ENCODE results near the gene CCDC177.

CCDC177 gene

DNA sequence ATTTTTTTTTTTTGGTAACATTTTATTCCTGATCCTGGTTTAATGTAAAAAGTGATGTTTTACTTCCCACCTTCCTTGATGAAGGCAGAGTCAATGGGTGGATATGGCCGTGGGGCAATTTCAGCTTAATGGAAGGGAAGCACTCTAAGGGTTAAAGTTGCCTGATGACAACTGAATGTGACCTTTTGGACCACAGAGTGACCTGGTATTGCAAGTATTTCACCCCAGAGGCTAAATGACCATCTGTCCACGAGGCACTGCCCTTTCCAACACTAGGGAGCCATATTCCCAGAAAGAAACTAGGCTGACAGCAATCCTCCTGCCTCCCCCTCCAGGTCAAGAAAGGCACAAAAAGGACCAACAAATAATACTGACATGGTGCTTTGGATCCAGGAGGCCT is 4.8 kb downstream of the CCDC177 start:
- DNase-seq (ENCODE audit: low read depth in 2 of 2) = no peak

DNA sequence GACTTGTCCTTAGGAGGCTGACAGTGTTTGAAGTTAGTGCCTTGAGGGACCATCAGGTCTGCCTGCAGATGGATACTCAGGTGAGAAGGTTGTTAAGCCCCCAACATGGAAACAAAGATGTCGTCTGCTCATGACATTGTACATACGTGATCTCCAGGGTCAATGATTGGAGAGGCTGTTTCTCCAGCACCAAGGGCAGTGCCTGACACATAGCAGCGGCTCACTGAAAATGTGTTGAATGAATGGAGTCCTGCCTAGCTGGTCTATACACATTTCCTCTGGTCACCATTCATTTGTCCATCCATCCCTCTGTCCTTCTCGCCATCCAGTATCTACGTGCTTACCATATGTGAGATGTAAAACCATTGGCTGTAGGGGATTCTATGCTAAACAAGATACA is 7.1 kb downstream of the CCDC177 start:
- no peak for DNase-seq (ENCODE audit: low read depth in 2 of 2)

DNA sequence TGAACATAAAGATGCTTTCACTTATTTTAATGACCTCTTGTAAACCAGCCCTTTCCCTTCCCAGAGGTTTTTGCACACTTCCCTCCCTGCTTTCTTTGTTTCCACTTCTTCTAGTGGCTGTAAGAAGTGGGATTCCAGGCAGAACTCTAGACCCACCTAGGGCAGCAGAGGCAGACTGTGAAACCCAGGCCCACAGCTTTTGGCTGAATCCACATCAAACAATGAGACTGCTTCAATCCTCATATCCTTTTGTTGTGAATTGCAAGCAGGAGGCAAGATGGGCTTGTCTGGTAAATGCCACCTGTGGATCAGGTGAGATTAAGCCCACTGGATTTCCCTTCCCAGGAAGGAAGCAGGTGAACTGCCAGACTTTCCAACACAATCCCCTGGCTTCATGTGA is 12.8 kb downstream of the CCDC177 start:
- DNase-seq (ENCODE audit: low read depth in 2 of 2) = no peak

DNA sequence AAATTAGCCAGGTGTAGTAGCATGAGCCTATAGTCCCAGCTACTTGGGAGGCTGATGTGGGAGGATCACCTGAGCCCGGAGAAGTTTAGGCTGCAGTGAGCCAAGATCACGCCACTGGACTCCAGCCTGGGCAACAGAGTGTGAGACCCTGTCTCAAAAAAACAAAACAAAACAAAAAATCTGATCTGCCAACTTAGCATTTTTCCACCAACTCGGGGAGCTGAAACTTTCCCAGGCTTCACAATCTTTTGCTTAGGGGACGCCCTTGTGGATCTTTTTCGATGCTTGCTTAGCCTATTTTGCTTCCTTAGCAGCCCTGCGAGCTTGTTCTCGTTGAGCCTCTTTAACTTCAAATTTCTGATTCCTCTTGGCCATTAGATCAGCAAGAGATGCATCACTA is 13.8 kb downstream of the CCDC177 start:
- no peak for DNase-seq (ENCODE audit: low read depth in 2 of 2)

DNA sequence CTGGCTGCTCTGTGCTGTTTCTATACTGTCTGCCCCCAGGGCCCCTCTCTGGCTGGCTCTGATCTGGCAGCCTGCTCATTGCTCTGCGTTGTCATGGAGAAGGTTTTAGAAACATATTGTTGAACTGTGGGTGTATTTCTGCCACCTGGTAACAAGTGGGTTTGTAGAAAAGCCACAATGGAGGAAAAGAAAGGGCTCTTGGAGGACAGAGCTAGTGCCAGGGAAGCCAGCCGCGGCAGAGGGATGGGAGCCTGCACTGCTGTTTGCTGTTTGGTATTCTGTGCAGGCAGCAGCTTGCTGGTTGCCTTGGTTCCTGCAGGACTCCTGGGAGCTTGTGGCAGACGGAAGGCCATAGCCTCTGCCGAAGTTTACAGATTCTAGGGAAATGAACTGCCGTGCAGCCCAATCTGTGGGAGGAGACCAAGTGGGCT is 15.1 kb downstream of the CCDC177 start:
- DNase-seq (ENCODE audit: low read depth in 2 of 2) = no peak

DNA sequence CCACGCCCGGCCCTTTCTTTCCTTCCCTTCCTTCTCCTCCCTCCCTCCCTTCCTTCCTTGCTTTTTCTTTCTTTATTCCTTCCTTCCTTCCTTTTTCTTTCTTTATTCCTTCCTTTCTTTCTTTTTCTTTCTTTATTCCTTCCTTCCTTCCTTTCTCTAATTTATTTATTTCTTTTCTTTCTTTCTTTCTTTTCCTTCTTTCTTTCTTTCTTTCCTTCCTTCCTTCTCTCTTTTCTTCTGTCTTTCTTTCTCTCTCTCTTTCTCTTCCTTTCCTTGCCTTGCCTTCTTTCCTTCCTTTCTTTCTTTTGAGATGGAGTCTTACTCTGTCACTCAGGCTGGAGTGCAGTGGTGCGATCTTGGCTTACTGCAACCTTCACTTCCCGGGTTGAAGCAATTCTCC is 15.9 kb downstream of the CCDC177 start:
- no peak for DNase-seq (ENCODE audit: low read depth in 2 of 2)

DNA sequence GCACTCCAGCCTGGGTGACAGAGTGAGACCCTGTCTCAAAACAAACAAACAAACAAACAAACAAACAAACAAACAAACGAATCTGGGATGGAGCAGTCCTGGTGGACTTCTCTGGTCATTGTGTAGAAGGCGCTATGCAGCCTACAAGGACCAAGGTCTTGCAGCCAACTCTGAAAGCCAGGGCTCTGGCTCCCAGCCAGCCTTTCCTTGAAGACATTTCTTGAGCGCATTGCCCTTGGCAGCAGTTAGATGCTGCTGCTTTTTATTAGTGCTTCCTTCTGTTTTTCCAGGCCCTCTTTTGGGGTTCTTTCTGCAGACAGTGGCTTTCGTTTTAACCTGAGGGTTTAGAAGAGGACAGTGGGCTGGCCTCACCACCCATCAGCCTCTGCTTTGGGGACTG is 20.2 kb downstream of the CCDC177 start:
- DNase-seq (ENCODE audit: low read depth in 2 of 2) = no peak

DNA sequence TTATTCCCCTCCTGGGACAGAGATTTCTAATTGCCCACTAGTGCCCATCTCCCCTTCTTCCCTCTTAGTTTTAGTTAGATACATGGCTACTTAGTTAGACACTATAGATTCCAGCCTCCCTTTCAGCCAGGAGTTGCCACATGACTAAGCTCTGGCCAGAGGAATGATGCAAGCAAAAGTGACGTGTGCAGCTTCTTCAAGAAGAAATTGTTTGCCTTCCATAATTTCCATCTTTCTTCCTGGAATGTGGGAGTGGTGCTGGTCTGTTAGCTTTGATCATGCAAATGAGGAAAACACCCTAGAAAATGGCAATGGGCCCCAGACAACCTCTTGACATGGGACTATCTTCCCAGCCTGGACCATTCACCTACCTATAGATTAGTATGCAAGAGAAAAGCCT is 21.4 kb downstream of the CCDC177 start:
- no peak for DNase-seq (ENCODE audit: low read depth in 2 of 2)

DNA sequence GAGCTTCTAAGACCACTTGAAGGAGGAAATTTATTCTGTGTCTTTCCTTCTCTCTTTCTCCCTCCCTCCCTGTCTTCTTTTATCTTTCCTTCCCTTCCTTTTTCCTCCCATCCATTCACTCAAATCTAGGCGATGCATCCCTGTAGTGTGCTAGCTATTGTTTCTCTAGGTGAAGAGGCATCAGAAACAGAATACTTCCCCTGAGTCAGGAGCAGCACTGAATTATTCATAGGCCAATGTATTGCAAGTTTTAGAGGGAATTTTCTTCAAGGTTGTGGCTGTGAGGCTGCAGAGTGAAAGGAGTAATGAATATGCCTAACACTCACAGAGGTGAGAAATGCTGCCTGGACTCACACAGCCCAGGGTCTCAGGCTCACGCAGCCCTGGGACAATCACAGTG is 23.2 kb downstream of the CCDC177 start:
- DNase-seq (ENCODE audit: low read depth in 2 of 2) = no peak

DNA sequence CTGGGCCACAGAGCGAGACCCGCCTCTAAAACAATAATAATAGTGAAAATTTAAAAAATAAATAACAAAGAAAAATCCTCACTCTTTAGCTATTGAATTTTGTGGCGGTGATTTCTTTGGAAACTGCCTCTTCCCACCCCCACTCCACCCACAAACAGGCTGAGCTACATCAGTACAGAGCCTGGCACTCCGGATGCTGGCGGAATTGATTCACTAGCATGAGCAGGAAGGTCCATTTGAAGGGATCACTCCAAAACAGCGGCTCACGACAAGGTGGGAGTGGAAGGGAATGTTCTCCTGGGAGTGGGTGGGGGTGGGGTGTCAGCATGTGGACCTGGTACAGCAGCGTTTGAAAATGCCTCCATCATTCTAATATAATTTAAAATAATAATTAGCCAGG is 26.1 kb downstream of the CCDC177 start:
- DNase-seq (ENCODE audit: low read depth in 2 of 2) = no peak

DNA sequence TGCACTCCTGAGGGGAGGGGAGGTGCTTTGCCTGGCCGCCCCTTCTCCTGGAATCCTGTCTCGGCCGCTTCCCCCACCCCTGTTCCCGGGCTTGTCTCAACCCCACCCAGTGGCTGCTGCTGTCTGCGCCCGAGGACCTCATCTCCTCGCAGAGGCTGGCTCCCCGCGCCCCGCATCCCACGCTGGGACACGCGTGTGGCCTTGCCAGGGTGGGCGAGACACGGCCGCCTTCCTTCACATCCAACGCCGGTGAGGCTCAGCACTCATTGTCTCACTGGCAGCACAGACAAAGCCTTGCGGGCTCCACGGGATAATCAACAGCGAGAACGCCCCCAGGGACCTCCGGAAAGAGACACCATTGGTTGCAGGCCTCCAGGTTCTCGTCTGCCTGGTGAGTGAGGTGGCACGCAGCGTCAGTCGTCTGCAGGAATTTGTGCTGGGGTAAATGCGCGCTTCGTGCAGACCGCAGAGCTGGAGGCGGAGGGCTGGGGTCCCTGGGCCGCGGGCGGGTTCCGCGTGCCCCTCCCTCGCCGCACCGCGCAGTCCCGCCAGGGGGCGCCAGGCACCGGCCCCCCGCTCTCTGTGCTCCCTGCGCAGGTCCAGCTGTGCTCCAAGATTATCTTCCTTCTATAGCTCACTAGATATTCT is 26.8 kb downstream of the CCDC177 start:
- DNase-seq (ENCODE audit: low read depth in 2 of 2) = no peak

DNA sequence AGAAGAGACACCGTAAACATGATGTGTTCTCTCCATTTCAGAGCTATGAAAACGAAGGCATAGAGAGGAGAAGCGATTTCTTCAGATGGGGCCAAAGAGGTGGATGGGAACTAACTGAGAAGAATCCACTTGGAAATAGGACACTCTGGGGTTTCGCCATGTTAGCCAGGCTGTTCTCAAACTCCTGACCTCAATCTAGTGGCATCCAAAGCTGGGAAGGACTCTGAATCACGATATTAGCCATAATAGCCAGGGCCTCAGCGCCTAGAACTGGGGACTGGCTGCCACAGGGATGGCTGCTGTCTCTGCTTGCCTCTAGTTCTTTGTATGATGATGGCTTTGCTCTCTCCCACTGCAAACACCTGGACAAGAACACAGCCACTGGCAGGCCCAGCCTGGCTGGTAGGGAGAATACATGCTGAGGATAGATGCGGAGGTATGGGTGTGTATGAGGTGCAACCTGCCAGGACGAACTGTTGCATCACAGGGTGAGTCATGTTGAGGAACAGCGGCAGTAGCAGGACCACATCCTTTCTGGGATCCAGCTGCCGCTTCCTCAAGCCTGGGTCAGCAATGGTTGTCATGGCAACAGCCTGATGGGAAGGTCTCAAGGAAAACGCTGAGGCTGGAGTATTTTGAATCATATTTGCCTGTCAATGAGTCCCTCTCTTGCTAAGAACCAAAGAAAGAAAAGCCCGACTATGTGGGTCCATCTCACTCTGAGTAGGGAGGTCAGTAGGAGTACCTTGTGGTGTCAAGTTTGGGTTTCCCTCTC is 31.1 kb downstream of the CCDC177 start:
- DNase-seq (ENCODE audit: low read depth in 2 of 2) = peak in 1 of 2 donors; percentile 4

DNA sequence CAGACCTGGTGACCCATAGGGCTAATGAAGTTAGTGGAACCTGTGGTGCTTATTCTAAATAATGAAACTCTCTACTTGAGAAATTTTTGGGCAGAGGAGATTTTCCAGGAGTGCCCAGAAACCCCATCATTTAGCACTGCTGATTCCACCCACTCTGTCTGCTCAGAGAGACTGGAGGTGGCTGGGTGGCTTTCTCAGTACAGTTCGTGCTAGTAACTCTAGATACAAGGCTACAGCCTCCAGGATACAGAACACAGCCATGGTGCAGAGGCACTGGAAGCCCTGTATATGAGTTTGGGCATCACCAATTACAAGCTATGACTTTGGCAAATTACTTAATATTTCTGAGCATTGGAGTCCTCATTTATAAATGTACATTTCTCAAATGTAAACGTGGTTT is 32.4 kb downstream of the CCDC177 start:
- no peak for DNase-seq (ENCODE audit: low read depth in 2 of 2)

DNA sequence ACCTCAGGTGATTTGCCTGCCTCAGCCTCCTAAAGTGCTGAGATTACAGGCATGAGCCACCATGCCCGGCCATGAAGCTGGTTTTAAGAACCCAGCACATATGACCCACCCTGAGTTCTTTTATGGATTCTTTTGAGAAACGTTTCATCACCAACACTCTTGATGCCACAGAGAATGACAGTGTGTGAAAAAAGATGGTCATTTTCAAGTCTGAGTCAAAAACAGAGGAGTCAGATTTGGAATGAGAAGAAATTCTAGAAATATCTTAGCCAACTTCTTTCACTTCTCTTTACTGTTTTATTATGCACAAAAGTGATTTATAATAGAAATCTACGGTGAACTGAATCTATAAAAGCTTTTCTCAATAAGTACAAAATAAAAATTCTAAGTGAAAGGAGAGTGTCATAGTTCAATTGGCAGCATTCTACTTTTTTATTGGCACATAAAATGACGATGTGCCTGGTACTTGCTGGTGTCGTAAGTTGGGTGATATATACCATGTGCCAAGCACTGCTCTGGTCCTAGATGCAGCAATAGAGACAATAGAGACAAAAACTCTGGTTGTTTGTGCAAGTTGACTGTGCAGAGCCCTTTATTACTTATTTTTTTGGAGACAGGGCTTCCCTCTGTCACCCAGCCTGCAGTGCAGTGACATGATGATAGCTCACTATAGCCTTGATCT is 33.9 kb downstream of the CCDC177 start:
- no peak for DNase-seq (ENCODE audit: low read depth in 2 of 2)

DNA sequence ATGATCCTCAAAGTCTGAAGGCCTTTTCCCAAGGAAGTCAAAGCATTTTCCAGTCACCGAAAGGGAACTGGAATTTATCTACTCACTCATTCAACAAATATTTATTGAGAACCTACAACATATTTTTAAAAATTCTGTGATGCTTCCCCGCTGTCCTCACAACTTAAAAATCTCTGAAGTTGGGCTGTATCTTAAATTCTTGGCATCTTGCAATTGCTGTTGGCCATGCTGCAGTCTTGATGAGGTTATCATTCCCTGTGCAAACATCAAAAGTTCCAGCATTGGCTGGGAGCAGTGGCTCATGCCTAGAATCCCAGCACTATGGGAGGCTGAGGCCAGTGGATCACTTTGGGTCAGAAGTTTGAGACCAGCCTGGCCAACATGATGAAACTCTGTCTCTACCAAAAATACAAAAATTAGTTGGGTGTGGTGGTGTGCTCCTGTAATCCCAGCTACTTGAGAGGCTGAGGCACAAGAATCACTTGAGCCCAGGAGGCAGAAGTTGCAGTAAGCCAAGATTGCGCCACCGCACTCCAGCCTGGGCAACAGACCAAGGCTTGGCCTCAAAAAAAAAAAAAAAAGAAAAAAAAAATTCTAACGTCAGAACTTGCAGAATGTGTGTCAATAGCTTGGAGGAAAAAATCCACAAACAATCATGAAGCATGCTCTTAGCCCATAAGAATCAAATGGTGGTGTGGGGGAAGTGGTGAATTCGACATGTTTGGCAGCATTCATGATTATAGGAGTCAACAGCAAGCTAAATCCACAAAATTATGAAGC is 34.9 kb downstream of the CCDC177 start:
- DNase-seq (ENCODE audit: low read depth in 2 of 2) = no peak

DNA sequence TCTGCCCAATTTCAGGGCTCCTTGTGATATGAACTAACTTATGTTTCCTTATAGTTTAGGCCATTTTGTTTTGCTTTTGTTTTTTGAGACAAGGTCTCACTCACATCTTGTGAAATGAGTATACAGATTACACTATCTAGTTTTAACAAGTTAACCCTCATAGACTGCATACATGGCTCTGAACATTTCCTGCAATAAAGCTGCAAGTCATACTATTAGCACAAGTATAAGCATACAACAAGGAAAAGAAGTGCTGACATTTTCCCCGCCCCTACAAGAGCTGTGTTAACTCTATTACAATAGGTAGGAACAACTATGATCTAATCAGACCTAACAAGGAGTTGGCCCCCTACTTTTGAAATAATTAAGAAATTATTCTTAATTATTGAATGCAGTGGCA is 35.9 kb downstream of the CCDC177 start:
- DNase-seq (ENCODE audit: low read depth in 2 of 2) = no peak

DNA sequence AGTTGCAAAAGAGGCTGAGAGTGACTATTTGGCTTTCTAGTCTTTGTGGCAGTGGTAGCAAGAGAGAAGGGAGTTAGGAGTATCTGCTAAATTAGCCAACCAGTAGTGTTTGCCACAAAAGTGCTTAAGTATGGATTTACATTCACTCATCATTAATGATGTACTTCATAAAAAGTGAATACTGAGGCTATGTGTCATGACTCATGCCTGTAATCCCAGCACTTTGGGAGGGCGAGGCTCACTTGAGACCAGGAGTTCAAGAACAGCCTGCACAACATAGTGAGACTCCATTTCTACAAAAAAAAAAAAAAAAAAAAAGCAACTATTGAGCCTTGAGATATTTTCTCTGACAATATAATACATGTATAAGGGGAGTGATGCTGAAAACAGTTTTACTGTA is 36.8 kb downstream of the CCDC177 start:
- no peak for DNase-seq (ENCODE audit: low read depth in 2 of 2)

DNA sequence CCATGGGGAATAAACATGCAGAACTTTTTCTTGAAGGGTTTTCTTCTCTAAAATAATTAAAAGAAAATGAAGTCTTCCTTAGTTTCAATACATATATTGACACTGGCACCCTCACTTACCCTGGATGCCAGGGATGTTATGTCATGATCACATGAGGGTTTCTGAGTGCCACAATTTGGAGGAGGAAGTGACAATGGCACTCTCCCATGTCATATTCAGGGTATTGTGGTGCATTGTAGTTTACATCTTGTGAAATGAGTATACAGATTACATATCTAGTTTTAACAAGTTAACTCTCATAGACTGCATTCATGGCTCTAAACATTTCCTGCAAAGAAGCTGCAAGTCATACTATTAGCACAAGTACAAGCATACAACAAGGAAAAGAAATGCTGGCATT is 37.7 kb downstream of the CCDC177 start:
- DNase-seq (ENCODE audit: low read depth in 2 of 2) = no peak

DNA sequence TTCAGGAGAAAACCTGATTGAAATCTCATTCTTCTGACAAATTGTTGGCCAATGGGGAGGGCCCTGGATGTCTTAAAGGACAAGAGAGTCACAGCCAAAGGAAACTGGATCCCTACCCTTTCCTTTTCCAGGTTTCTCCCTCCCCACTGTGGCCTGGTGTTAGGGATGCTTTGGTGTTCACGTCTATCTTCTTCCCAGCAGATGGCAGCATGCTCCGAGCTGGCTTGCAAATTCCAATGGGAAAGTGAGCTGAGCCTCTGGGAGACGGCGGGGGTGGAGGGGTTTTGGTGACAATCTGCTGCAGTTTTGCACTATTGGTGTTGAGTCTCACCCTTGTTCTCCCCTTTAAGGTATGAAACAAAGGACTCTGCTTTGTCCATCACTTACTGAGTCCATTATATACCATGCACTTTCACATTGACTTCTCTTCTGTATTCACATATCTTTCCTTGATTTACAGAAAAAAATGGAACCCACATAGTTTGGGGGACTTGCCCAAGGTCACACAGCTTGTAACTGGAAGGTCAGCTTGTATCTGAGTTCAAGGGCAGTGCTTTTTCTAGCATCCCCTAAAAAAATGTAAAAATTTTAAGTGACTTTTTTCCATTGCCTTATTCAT is 39.3 kb downstream of the CCDC177 start:
- DNase-seq (ENCODE audit: low read depth in 2 of 2) = no peak

DNA sequence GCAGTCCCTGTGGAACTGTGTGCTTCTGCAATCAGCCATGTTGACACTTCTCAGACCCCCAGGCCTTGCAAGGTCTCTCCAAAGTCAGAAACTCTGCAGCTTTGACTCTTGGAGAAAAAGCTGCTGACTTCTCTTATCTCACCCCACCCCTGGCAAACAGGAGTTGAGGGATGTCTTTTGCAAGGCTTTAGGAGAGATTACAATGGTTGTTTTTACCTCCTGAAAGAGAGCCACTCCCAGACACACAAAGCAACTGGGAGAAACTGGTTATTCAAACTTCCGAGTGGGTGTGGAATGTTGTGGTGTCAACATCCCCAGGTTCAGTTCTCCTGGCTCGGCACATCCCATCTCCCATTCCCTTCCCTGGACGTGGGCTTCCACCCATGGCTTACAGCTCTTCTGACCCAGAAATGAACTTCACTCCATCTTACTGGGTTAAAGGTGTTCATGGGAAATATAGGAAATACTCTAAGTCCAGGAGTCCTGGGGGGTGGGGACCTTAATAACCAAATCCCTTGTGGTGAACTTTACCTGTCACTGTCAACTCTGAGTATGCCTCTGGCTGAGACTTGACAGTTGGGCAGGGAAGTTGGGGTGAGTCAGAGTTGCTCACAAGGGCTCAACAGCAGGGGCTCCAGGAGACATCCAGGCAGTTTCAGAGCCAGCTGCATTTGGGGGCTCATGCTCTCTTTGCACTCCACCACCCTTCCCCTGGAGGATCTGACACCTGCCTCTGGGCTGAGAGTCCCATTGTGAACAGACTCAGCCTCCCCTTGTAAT is 41.9 kb downstream of the CCDC177 start:
- no peak for DNase-seq (ENCODE audit: low read depth in 2 of 2)

DNA sequence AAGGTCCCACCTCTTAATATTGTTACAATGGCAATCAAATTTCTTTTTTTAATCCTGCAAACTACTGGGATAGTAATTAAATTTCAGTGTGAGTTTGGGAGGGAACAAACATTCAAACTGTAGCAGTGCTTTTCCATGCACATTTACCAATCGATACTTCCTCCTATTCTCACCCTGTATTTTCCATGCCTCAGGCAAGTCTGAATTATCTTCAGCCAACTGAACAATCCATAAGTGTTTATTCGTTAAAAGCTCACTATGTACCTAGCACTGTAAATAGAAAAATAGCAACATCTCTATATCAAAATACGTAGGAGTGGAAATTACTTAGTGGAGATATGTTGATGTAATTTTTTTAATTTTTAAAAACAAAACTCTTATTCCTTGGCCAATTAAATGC is 43.5 kb downstream of the CCDC177 start:
- DNase-seq (ENCODE audit: low read depth in 2 of 2) = no peak
